ENCODE results near the gene PSMD2. TPM values are rescaled to one million over a fixed set of nuclear protein-coding genes. Genes with fewer than 3 reads are reported as not detected.
A peak's percentile ranks its signal among the peaks of the same experiment; 100 is the strongest.

The PSMD2 gene
- total and polyA plus RNA-seq, 2 of the 8 experiments (the other 6 are each of a cell fraction or from before 2014, with no cell fraction given): 350 to 363 TPM

GRCh38 chr3:184335661-184336546 is 36.9 kb downstream of the PSMD2 start:
- H2BK120ac ChIP-seq (replicated peaks; ENCODE audit: low read depth, low read length): no peak overlapping the region
- H2AFZ ChIP-seq (ENCODE audit: low read length): no peak overlapping the region
- H3K23me2 ChIP-seq (ENCODE audit: low read depth, low read length): peaks cover 14% of the 10 kb centered on the region
- H3K27me3 ChIP-seq (replicated peaks in 1 of 4; ENCODE audit: control insufficient read depth in 3 of 4, extremely low read depth in 1 of 4, insufficient read depth in 3 of 4, low read length in 3 of 4): no peaks in the 10 kb centered on the region
- FAIRE-seq: no peak
- peaks cover 29 to 41% (median 39%) of the 10 kb centered on the region in 4 experiments for H3K36me3 ChIP-seq (ENCODE audit: control insufficient read depth in 2 of 4, insufficient read depth in 4 of 4, low read length in 3 of 4)
- POLR2A ChIA-PET (ENCODE audit: partially characterized antibody): interaction anchor here (0.7 to 3.6 kb wide), 20 partner anchors 9 to 205 kb away, joined by 3 to 30 read pairs (median 4); partner anchors contain the start of gene EIF4G1
- peak overlapping the region; percentile 83 for H3K18ac ChIP-seq (ENCODE audit: extremely low read depth, low read length)
- H4K20me1 ChIP-seq (replicated peaks in 1 of 2; ENCODE audit: control insufficient read depth in 1 of 2, insufficient read depth in 2 of 2, low read length in 2 of 2): peaks cover 20 to 38% of the 10 kb centered on the region in 2 experiments
- peak; percentile 64 to 99 for DNase-seq (ENCODE audit: low read depth in 1 of 2, low spot score in 2 of 2)
- H2BK20ac ChIP-seq (ENCODE audit: low read length): no peak overlapping the region
- H2BK15ac ChIP-seq (ENCODE audit: low read length): peak overlapping the region; percentile 25; the same call in 1 of the 2 replicates
- H4K91ac ChIP-seq (replicated peaks; ENCODE audit: insufficient read length, low read length): peak overlapping the region; percentile 46
- H3K4me3 ChIP-seq (ENCODE audit: extremely low read depth in 1 of 4, insufficient read depth in 2 of 4, low read depth in 3 of 4, low read length in 4 of 4): peak overlapping the region; percentile 76 to 83 (median 80)
- H3K4ac ChIP-seq (replicated peaks; ENCODE audit: insufficient read length, low read depth, low read length): no peak overlapping the region
- H2BK5ac ChIP-seq (ENCODE audit: low read depth, low read length): peak overlapping the region; percentile 54; the same call in 1 of the 2 replicates
- H3K56ac ChIP-seq (replicated peaks; ENCODE audit: insufficient read length, low read depth, low read length): peak overlapping the region; percentile 35
- peak overlapping the region; percentile 82 for H3K27ac ChIP-seq (ENCODE audit: low read depth, low read length)
- H3K4me1 ChIP-seq (replicated peaks in 1 of 4; ENCODE audit: control insufficient read depth in 3 of 4, insufficient read depth in 4 of 4, low read length in 3 of 4): peaks cover 5 to 27% (median 18%) of the 10 kb centered on the region in 4 experiments
- H4K5ac ChIP-seq (ENCODE audit: insufficient read length, low read depth, low read length): peak overlapping the region; percentile 88
- H2BK12ac ChIP-seq (ENCODE audit: low read depth, low read length): no peak overlapping the region
- H4K8ac ChIP-seq (ENCODE audit: extremely low read depth, insufficient read depth, low read length): peak overlapping the region; percentile 96; the same call in 1 of the 2 replicates
- H3K4me2 ChIP-seq (ENCODE audit: insufficient read depth in 1 of 2, low read depth in 2 of 2, low read length in 2 of 2): peak overlapping the region; percentile 91 to 98
- H3K9ac ChIP-seq (replicated peaks in 1 of 4; ENCODE audit: extremely low read depth in 1 of 4, low read depth in 3 of 4, low read length in 3 of 4): peak overlapping the region; percentile 66 to 87 (median 80)
- H3K14ac ChIP-seq (ENCODE audit: insufficient read length): no peak overlapping the region
- CTCF ChIA-PET (ENCODE audit: partially characterized antibody): interaction anchor here (0.9 to 3.6 kb wide), 5 partner anchors 10 to 108 kb away, joined by 3 to 16 read pairs (median 11); no protein-coding TSS in a partner anchor
- 2% methylated on average over 46 of the region's 77 CpGs; no CpG with 5 or more reads in 1 of the 2 experiments for WGBS, 2 experiments (ENCODE audit: extremely low coverage in 1 of 2, insufficient coverage in 1 of 2, insufficient read length in 1 of 2, insufficient replicate concordance in 2 of 2, low coverage in 1 of 2, low lambda C conversion rate in 2 of 2, missing lambda C conversion rate in 1 of 2)
- H3K79me1 ChIP-seq (ENCODE audit: low read depth, low read length): peaks cover 11% of the 10 kb centered on the region
- peaks cover 0 to 2% of the 10 kb centered on the region in 2 experiments; a peak in 1 of 4 replicates for H3K79me2 ChIP-seq (ENCODE audit: control insufficient read depth in 1 of 2, insufficient read depth in 2 of 2, low read length in 2 of 2)
- no peak overlapping the region for H2AK5ac ChIP-seq (ENCODE audit: low read depth, low read length)
- H3K9me3 ChIP-seq (ENCODE audit: insufficient read depth in 2 of 2, low read depth in 1 of 2, low read length in 1 of 2): no peaks in the 10 kb centered on the region
- H3K23ac ChIP-seq (ENCODE audit: insufficient read length): no peak overlapping the region
- TF ChIP-seq SP1 (IDR thresholded peaks at IDR 0.05; ENCODE audit: low read depth, low read length): peak; percentile 50; the same call in 1 of the 2 replicates
- peak; percentile 9 to 23; a peak in 2 of 4 replicates for TF ChIP-seq RAD21 (IDR thresholded peaks at IDR 0.05 in 1 of 2, conservative IDR thresholded peaks at IDR 0.05 in 1 of 2; ENCODE audit: low read depth in 2 of 2, low read length in 2 of 2)
- TF ChIP-seq, protein P1, sequence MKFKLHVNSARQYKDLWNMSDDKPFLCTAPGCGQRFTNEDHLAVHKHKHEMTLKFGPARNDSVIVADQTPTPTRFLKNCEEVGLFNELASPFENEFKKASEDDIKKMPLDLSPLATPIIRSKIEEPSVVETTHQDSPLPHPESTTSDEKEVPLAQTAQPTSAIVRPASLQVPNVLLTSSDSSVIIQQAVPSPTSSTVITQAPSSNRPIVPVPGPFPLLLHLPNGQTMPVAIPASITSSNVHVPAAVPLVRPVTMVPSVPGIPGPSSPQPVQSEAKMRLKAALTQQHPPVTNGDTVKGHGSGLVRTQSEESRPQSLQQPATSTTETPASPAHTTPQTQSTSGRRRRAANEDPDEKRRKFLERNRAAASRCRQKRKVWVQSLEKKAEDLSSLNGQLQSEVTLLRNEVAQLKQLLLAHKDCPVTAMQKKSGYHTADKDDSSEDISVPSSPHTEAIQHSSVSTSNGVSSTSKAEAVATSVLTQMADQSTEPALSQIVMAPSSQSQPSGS (IDR thresholded peaks at IDR 0.05; ENCODE audit: low read length): peak; percentile 45; the same call in 1 of the 2 replicates
- TF ChIP-seq KDM1A (IDR thresholded peaks at IDR 0.05; ENCODE audit: borderline replicate concordance, low read length): no peak
- peak; percentile 52 for TF ChIP-seq KDM4A (IDR thresholded peaks at IDR 0.05; ENCODE audit: low read depth, low read length, severe bottlenecking)
- TF ChIP-seq, protein P2, sequence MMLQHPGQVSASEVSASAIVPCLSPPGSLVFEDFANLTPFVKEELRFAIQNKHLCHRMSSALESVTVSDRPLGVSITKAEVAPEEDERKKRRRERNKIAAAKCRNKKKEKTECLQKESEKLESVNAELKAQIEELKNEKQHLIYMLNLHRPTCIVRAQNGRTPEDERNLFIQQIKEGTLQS (IDR thresholded peaks at IDR 0.05; ENCODE audit: insufficient read depth, low read depth, low read length): 0 out of 2 replicates have a peak, but pooled peaks have one; percentile 5
- TF ChIP-seq BCL11A (IDR thresholded peaks at IDR 0.05; ENCODE audit: low read depth in 2 of 2, low read length in 2 of 2): no peak

Measured in H1 (cell line).